Erythroblast (primary cell): Measurements from ENCODE around the gene WDFY1.

Experiments used
- GATA1 ChIP-seq: IDR thresholded peaks from 2 replicates; pipeline ENCODE4 v1.6.1; 2011; ENCODE audit warnings: low read depth, mild to moderate bottlenecking, control low read depth, low read length, moderate library complexity
- POLR2A ChIP-seq: IDR thresholded peaks from 2 replicates; pipeline ENCODE4 v1.6.1; 2011; ENCODE audit warnings: mild to moderate bottlenecking, low read length

GRCh38 chr2:223884399-223884798 is 60.7 kb downstream of the WDFY1 start:
- TF ChIP-seq POLR2A (no peak), GATA1 (no peak)
